Astrocyte (in vitro differentiated cells and primary cell): ENCODE measurements around the gene EXOC1L.

Source experiments
- CTCF ChIP-seq: IDR thresholded peaks from 2 replicates; pipeline ENCODE4 v1.5.1; 2011; ENCODE audit warnings: low read depth, mild to moderate bottlenecking, inconsistent platforms, low read length, moderate library complexity; ENCODE audit not compliant: insufficient read depth
- EZH2 ChIP-seq: IDR thresholded peaks from 2 replicates; pipeline ENCODE4 v1.6.1; 2012; ENCODE audit warnings: mild to moderate bottlenecking, low read length, inconsistent platforms; ENCODE audit not compliant: insufficient read depth

GRCh38 chr4:55854129-55854528 lies 34.5 kb downstream of the EXOC1L start:
- TF ChIP-seq EZH2: no peak
- no peak for TF ChIP-seq CTCF
